OCI-LY1 (cell line): ENCODE measurements around the gene NUDT16.

Source experiments
- H2AFZ ChIP-seq: fragments of 200-600 bp; sonication (generic), shearing (Covaris generic); 2 replicates; pipeline ENCODE4 v1.6.0; 2014; ENCODE audit warnings: antibody characterized with exemption, mild to moderate bottlenecking, low read length
- H3F3A ChIP-seq: fragments of 200-600 bp; sonication (generic), shearing (Covaris generic); 2 replicates; pipeline ENCODE4 v1.6.0; 2014; ENCODE audit warnings: mild to moderate bottlenecking, antibody characterized with exemption, low read length, moderate library complexity; ENCODE audit not compliant: insufficient read depth
- H3K27ac ChIP-seq: fragments of 200-600 bp; sonication (generic); 2 replicates; pipeline ENCODE4 v1.5.1; 2014; ENCODE audit warnings: low read length, mixed run types, mild to moderate bottlenecking, low read depth; ENCODE audit not compliant: poor library complexity, severe bottlenecking
- H3K27me3 ChIP-seq: fragments of 200-600 bp; sonication (generic); 2 replicates; pipeline ENCODE4 v1.6.0; 2014; ENCODE audit warnings: antibody characterized with exemption, mild to moderate bottlenecking, low read length, moderate library complexity; ENCODE audit not compliant: insufficient read depth
- H3K36me3 ChIP-seq: fragments of 200-600 bp; sonication (generic); 2 replicates; pipeline ENCODE4 v1.6.1; 2014; ENCODE audit warnings: mild to moderate bottlenecking, antibody characterized with exemption, low read length, moderate library complexity, mixed read lengths; ENCODE audit not compliant: insufficient read depth
- H3K4me1 ChIP-seq: fragments of 200-600 bp; sonication (generic); 2 replicates; pipeline ENCODE4 v1.5.1; 2014; ENCODE audit warnings: mild to moderate bottlenecking, low read length, moderate library complexity; ENCODE audit not compliant: insufficient read depth, severe bottlenecking
- H3K4me2 ChIP-seq: fragments of 200-600 bp; sonication (generic), shearing (Covaris generic); 2 replicates; pipeline ENCODE4 v1.6.1; 2014; ENCODE audit warnings: low read length
- H3K4me3 ChIP-seq: fragments of 200-600 bp; sonication (generic); 2 replicates; pipeline ENCODE4 v1.5.1; 2014; ENCODE audit warnings: low read length, low read depth, mild to moderate bottlenecking, mixed read lengths; ENCODE audit not compliant: poor library complexity, severe bottlenecking
- H3K79me2 ChIP-seq: fragments of 200-600 bp; shearing (Covaris generic); 2 replicates; pipeline ENCODE4 v1.6.1; 2016; ENCODE audit warnings: mixed run types, low read length, mixed read lengths; ENCODE audit not compliant: insufficient read depth
- H3K9ac ChIP-seq: fragments of 200-600 bp; sonication (generic), shearing (Covaris generic); 2 replicates; pipeline ENCODE4 v1.6.1; 2014; ENCODE audit warnings: mild to moderate bottlenecking, low read length, mixed read lengths
- H3K9me2 ChIP-seq: fragments of 200-600 bp; sonication (generic), shearing (Covaris generic); 2 replicates; pipeline ENCODE4 v1.6.1; 2014; ENCODE audit warnings: low read depth, mild to moderate bottlenecking, low read length, mixed read lengths
- H3K9me3 ChIP-seq: fragments of 200-600 bp; shearing (Covaris generic); 2 replicates; pipeline ENCODE4 v1.6.1; 2014; ENCODE audit warnings: low read length, mixed read lengths
- H4K20me1 ChIP-seq: fragments of 200-600 bp; sonication (generic), shearing (Covaris generic); 2 replicates; pipeline ENCODE4 v1.6.0; 2016; ENCODE audit warnings: mild to moderate bottlenecking, low read length; ENCODE audit not compliant: insufficient read depth
- CTCF ChIP-seq: fragments of 200-600 bp; sonication (generic), shearing (Covaris generic); IDR thresholded peaks from 2 replicates; pipeline ENCODE4 v1.5.1; 2017; ENCODE audit warnings: mild to moderate bottlenecking, antibody characterized with exemption, low read length, moderate library complexity, mixed read lengths
- EZH2 ChIP-seq: fragments of 200-600 bp; sonication (generic), shearing (Covaris generic); IDR thresholded peaks from 2 replicates; pipeline ENCODE4 v1.8.0; 2017; ENCODE audit warnings: borderline replicate concordance, mixed run types, mild to moderate bottlenecking, antibody characterized with exemption, low read length, moderate library complexity, mixed read lengths

NUDT16 gene

GRCh38 chr3:131393051-131393450, 11.5 kb downstream of the NUDT16 start:
- H3K36me3 ChIP-seq = no peaks in the 10 kb centered on the region

GRCh38 chr3:131393868-131394267, 12.3 kb downstream of the NUDT16 start:
- H3K4me2 ChIP-seq = no peak overlapping the region
- no peak overlapping the region for H3K4me3 ChIP-seq
- no peak for TF ChIP-seq CTCF
- TF ChIP-seq EZH2 = no peak
- H3K79me2 ChIP-seq = no peaks in the 10 kb centered on the region
- H3K9ac ChIP-seq = no peak overlapping the region
- H4K20me1 ChIP-seq = no peaks in the 10 kb centered on the region
- H3F3A ChIP-seq = no peaks in the 10 kb centered on the region
- no peaks in the 10 kb centered on the region for H3K9me2 ChIP-seq
- no peaks in the 10 kb centered on the region for H3K4me1 ChIP-seq
- no peak overlapping the region for H2AFZ ChIP-seq
- H3K9me3 ChIP-seq = no peaks in the 10 kb centered on the region
- H3K27ac ChIP-seq = no peak overlapping the region
- H3K27me3 ChIP-seq = no peaks in the 10 kb centered on the region
- no peaks in the 10 kb centered on the region for H3K36me3 ChIP-seq

More at GRCh38 chr3:131393051-131393450, 11.5 kb downstream of the NUDT16 start:
- Histone ChIP-seq H3K9me2 (no peaks in the 10 kb centered on the region), H2AFZ (no peak overlapping the region), H3K79me2 (no peaks in the 10 kb centered on the region), H3K4me2 (no peak overlapping the region), H3K27ac (no peak overlapping the region), H3K27me3 (no peaks in the 10 kb centered on the region), H3K9me3 (no peaks in the 10 kb centered on the region), H3K4me1 (no peaks in the 10 kb centered on the region), H3K4me3 (no peak overlapping the region), H3K9ac (no peak overlapping the region), H4K20me1 (no peaks in the 10 kb centered on the region), H3F3A (no peaks in the 10 kb centered on the region)
- no peak for TF ChIP-seq CTCF
- no peak for TF ChIP-seq EZH2

- no peaks in the 10 kb centered on the region for H3F3A ChIP-seq
- TF ChIP-seq EZH2 (no peak), CTCF (no peak)
- no peaks in the 10 kb centered on the region for H3K9me2 ChIP-seq
- H3K27me3 ChIP-seq = no peaks in the 10 kb centered on the region
- H3K9ac ChIP-seq = no peak overlapping the region
- no peaks in the 10 kb centered on the region for H3K9me3 ChIP-seq
- H2AFZ ChIP-seq = no peak overlapping the region
- H4K20me1 ChIP-seq = no peaks in the 10 kb centered on the region
- H3K4me1 ChIP-seq = no peaks in the 10 kb centered on the region
- H3K4me2 ChIP-seq = no peak overlapping the region
- H3K79me2 ChIP-seq = no peaks in the 10 kb centered on the region
- H3K27ac ChIP-seq = no peak overlapping the region
- H3K36me3 ChIP-seq = no peaks in the 10 kb centered on the region
- no peak overlapping the region for H3K4me3 ChIP-seq
Measured at GRCh38 chr3:131394400-131394799, 12.8 kb downstream of the NUDT16 start.
